Stimulated activated naive B cell treated with anti-CD40 and anti-IgM and Interleukin-4, amounts not matched to agents 10 μg/mL and 1 μg/mL and 100 μg/mL, for 72 hours (primary cell): ENCODE measurements around the gene SECTM1.

Source experiments
- ATAC-seq, 2 donors: fragments of 150-1000 bp; cut with Tn5 transposase; replicated peaks; 2 replicates each; pipeline ENCODE4 v1.10.0; 2021; ENCODE audit warnings: moderate library complexity in 1 of 2
- DNase-seq: peaks from one replicate; pipeline ENCODE4 v3.0.0; 2021
- H3K27ac Mint-ChIP-seq: one replicate; pipeline ENCODE4 v1.8.0; 2022; ENCODE audit warnings: mild to moderate bottlenecking, mixed read lengths
- H3K27me3 Mint-ChIP-seq, 2 donors: one replicate each; pipeline ENCODE4 v1.8.0; 2022; ENCODE audit warnings: mixed read lengths in 2 of 2
- H3K36me3 Mint-ChIP-seq, 2 donors: one replicate each; pipeline ENCODE4 v1.8.0; 2022; ENCODE audit warnings: mixed read lengths in 2 of 2, mild to moderate bottlenecking in 1 of 2
- H3K4me1 Mint-ChIP-seq, 2 donors: one replicate each; pipeline ENCODE4 v1.8.0; 2022; ENCODE audit warnings: mixed read lengths in 2 of 2, mild to moderate bottlenecking in 1 of 2
- H3K4me3 Mint-ChIP-seq, 2 donors: one replicate each; pipeline ENCODE4 v1.8.0; 2022; ENCODE audit warnings: mild to moderate bottlenecking in 2 of 2, mixed read lengths in 2 of 2, moderate library complexity in 1 of 2
- H3K9me3 Mint-ChIP-seq, 2 donors: one replicate each; pipeline ENCODE4 v1.8.0; 2022; ENCODE audit warnings: mixed read lengths in 2 of 2, mild to moderate bottlenecking in 1 of 2

SECTM1 gene

GRCh38 chr17:82275326-82275725 is 58.2 kb downstream of the SECTM1 start:
- Mint-ChIP-seq H3K9me3 (no peaks in the 10 kb centered on the region), H3K36me3 (peaks cover 6 to 10% of the 10 kb centered on the region in 2 donors), H3K27me3 (peaks cover 0 to 3% of the 10 kb centered on the region in 2 donors), H3K4me3 (no peak overlapping the region), H3K27ac (no peak overlapping the region), H3K4me1 (peaks cover 17 to 30% of the 10 kb centered on the region in 2 donors)
- no peak for ATAC-seq
- DNase-seq = no peak

GRCh38 chr17:82274134-82275020 is 59.2 kb downstream of the SECTM1 start:
- no peak for ATAC-seq
- DNase-seq = no peak

GRCh38 chr17:82273327-82274133 is 60.0 kb downstream of the SECTM1 start, which contains the start of gene CSNK1D:
TSS of gene CSNK1D (minus strand) at chr17:82273700. CDS start at chr17:82273381, 319 bp downstream.
- Mint-ChIP-seq H3K4me3 (peak within 1 kb of the TSS; percentile 92 to 94), H3K27ac (peak within 1 kb of the TSS; percentile 99), H3K27me3 (peaks cover 0 to 3% of the 10 kb centered on the region in 2 donors), H3K4me1 (peaks cover 31 to 43% of the 10 kb centered on the region in 2 donors), H3K9me3 (no peaks in the 10 kb centered on the region), H3K36me3 (peaks cover 17 to 25% of the 10 kb centered on the region in 2 donors)
- ATAC-seq (peak; percentile 89 to 90), DNase-seq (peak; percentile 85)

More at GRCh38 chr17:82274134-82275020, 59.2 kb downstream of the SECTM1 start:
- H3K27me3 Mint-ChIP-seq = peaks cover 0 to 3% of the 10 kb centered on the region in 2 donors
- no peaks in the 10 kb centered on the region for H3K9me3 Mint-ChIP-seq
- H3K27ac Mint-ChIP-seq = peak overlapping the region; percentile 52
- peaks cover 14 to 19% of the 10 kb centered on the region in 2 donors for H3K36me3 Mint-ChIP-seq
- peaks cover 25 to 39% of the 10 kb centered on the region in 2 donors for H3K4me1 Mint-ChIP-seq
- H3K4me3 Mint-ChIP-seq = peak overlapping the region; percentile 92 to 94

GRCh38 chr17:82272495-82273326 is 60.9 kb downstream of the SECTM1 start:
- DNase-seq (peak; percentile 35), ATAC-seq (peak; percentile 57 to 67)
- Mint-ChIP-seq H3K27me3 (no peaks in the 10 kb centered on the region), H3K9me3 (no peaks in the 10 kb centered on the region), H3K36me3 (peaks cover 17 to 31% of the 10 kb centered on the region in 2 donors), H3K27ac (peak overlapping the region; percentile 99), H3K4me1 (peaks cover 36 to 51% of the 10 kb centered on the region in 2 donors), H3K4me3 (peak overlapping the region; percentile 92 to 94)

- no peak overlapping the region for H3K27ac Mint-ChIP-seq
- H3K9me3 Mint-ChIP-seq = no peaks in the 10 kb centered on the region
- H3K36me3 Mint-ChIP-seq = peaks cover 22 to 41% of the 10 kb centered on the region in 2 donors
- peaks cover 41 to 64% of the 10 kb centered on the region in 2 donors for H3K4me1 Mint-ChIP-seq
- H3K4me3 Mint-ChIP-seq = peak overlapping the region in 1 of 2 donors; percentile 94
- H3K27me3 Mint-ChIP-seq = no peaks in the 10 kb centered on the region
- no peak for DNase-seq
- no peak for ATAC-seq
Observed at GRCh38 chr17:82271401-82271800, 62.2 kb downstream of the SECTM1 start.
